OCI-LY3 (cell line): ENCODE measurements around the gene CCL24.

ENCODE experiments used
- H2AFZ ChIP-seq: fragments of 200-600, 300-600 bp; shearing (Covaris generic); 2 replicates; pipeline ENCODE4 v1.6.0; 2014; ENCODE audit warnings: antibody characterized with exemption, low read depth, low read length
- H3K27ac ChIP-seq: fragments of 200-600, 300-600 bp; sonication (generic); 2 replicates; pipeline ENCODE4 v1.5.1; 2014; ENCODE audit warnings: mild to moderate bottlenecking, low read length, moderate library complexity, mixed read lengths
- H3K27me3 ChIP-seq: fragments of 200-600, 300-600 bp; sonication (generic); 2 replicates; pipeline ENCODE4 v1.6.1; 2014; ENCODE audit warnings: low read depth, low read length, mixed read lengths
- H3K36me3 ChIP-seq: fragments of 200-600, 300-600 bp; sonication (generic); replicated peaks from 2 replicates; pipeline ENCODE3; 2014; ENCODE audit warnings: low read depth, low read length, mixed read lengths
- H3K4me1 ChIP-seq: fragments of 300-600, 200-600 bp; sonication (generic); 2 replicates; pipeline ENCODE4 v1.6.1; 2014; ENCODE audit warnings: low read length, mixed read lengths
- H3K4me2 ChIP-seq: fragments of 200-600, 300-600 bp; sonication (generic); 2 replicates; pipeline ENCODE4 v1.6.1; 2014; ENCODE audit warnings: low read length, mixed read lengths
- H3K4me3 ChIP-seq: fragments of 300-600, 200-600 bp; sonication (generic); 2 replicates; pipeline ENCODE4 v1.5.1; 2014; ENCODE audit warnings: antibody characterized with exemption, mild to moderate bottlenecking, low read length, moderate library complexity
- H3K79me2 ChIP-seq: fragments of 300-600, 200-600 bp; shearing (Covaris generic); 2 replicates; pipeline ENCODE4 v1.6.1; 2014; ENCODE audit warnings: mild to moderate bottlenecking, low read length, mixed read lengths
- H3K9ac ChIP-seq: fragments of 300-600, 200-600 bp; shearing (Covaris generic); 2 replicates; pipeline ENCODE4 v1.6.0; 2014; ENCODE audit warnings: mild to moderate bottlenecking, low read length, moderate library complexity
- H3K9me3 ChIP-seq: fragments of 200-600, 300-600 bp; shearing (Covaris generic); 2 replicates; pipeline ENCODE4 v1.6.1; 2014; ENCODE audit warnings: low read length, mixed read lengths; ENCODE audit not compliant: insufficient read depth
- H4K20me1 ChIP-seq: fragments of 200-600, 300-600 bp; sonication (generic); 2 replicates; pipeline ENCODE4 v1.6.1; 2016; ENCODE audit warnings: low read length, mixed read lengths; ENCODE audit not compliant: insufficient read depth
- CTCF ChIP-seq: fragments of 200-600, 300-600 bp; sonication (generic); IDR thresholded peaks from 2 replicates; pipeline ENCODE4 v1.5.1; 2014; ENCODE audit warnings: antibody characterized with exemption, low read length, low read depth
- EZH2phosphoT487 ChIP-seq: fragments of 200-600 bp; shearing (Covaris generic); IDR thresholded peaks from 2 replicates; pipeline ENCODE4 v1.6.1; 2018; ENCODE audit warnings: antibody characterized with exemption, mixed run types, low read depth

Gene CCL24

GRCh38 chr7:75811894-75812678, 1.5 kb downstream of the CCL24 start:
- H2AFZ ChIP-seq = no peak overlapping the region
- no peaks in the 10 kb centered on the region for H3K79me2 ChIP-seq
- H4K20me1 ChIP-seq = no peaks in the 10 kb centered on the region
- H3K4me3 ChIP-seq = no peak overlapping the region
- no peaks in the 10 kb centered on the region for H3K4me1 ChIP-seq
- no peak for TF ChIP-seq EZH2phosphoT487
- no peak for TF ChIP-seq CTCF
- H3K9ac ChIP-seq = no peak overlapping the region
- H3K9me3 ChIP-seq = no peaks in the 10 kb centered on the region
- H3K27ac ChIP-seq = no peak overlapping the region
- H3K36me3 ChIP-seq = no peaks in the 10 kb centered on the region
- peaks cover 6% of the 10 kb centered on the region; the same call in 1 of the 2 replicates for H3K27me3 ChIP-seq
- H3K4me2 ChIP-seq = no peak overlapping the region

GRCh38 chr7:75809396-75809795, 4.2 kb downstream of the CCL24 start:
- no peaks in the 10 kb centered on the region for H4K20me1 ChIP-seq
- H3K36me3 ChIP-seq = no peaks in the 10 kb centered on the region
- H3K27ac ChIP-seq = no peak overlapping the region
- H3K4me3 ChIP-seq = no peak overlapping the region
- H3K9ac ChIP-seq = no peak overlapping the region
- H3K4me2 ChIP-seq = no peak overlapping the region
- no peaks in the 10 kb centered on the region for H3K4me1 ChIP-seq
- H3K79me2 ChIP-seq = no peaks in the 10 kb centered on the region
- TF ChIP-seq EZH2phosphoT487 (no peak), CTCF (no peak)
- H3K9me3 ChIP-seq = peaks cover 7% of the 10 kb centered on the region; the same call in 1 of the 2 replicates
- no peak overlapping the region for H2AFZ ChIP-seq
- no peaks in the 10 kb centered on the region for H3K27me3 ChIP-seq

GRCh38 chr7:75808106-75808505, 5.5 kb downstream of the CCL24 start:
- no peak overlapping the region for H3K9ac ChIP-seq
- no peak for TF ChIP-seq EZH2phosphoT487
- no peak for TF ChIP-seq CTCF
- H2AFZ ChIP-seq = no peak overlapping the region
- no peaks in the 10 kb centered on the region for H3K27me3 ChIP-seq
- H3K36me3 ChIP-seq = no peaks in the 10 kb centered on the region
- no peak overlapping the region for H3K27ac ChIP-seq
- H3K4me1 ChIP-seq = no peaks in the 10 kb centered on the region; the same call in 1 of the 2 replicates
- no peaks in the 10 kb centered on the region for H3K79me2 ChIP-seq
- no peak overlapping the region for H3K4me3 ChIP-seq
- H3K4me2 ChIP-seq = no peak overlapping the region
- H4K20me1 ChIP-seq = no peaks in the 10 kb centered on the region
- H3K9me3 ChIP-seq = peaks cover 7% of the 10 kb centered on the region; the same call in 1 of the 2 replicates

GRCh38 chr7:75807452-75807851, 6.2 kb downstream of the CCL24 start:
- H3K27me3 ChIP-seq = no peaks in the 10 kb centered on the region
- no peaks in the 10 kb centered on the region; the same call in 1 of the 2 replicates for H3K4me1 ChIP-seq
- no peak overlapping the region for H3K4me3 ChIP-seq
- no peak overlapping the region for H3K9ac ChIP-seq
- no peaks in the 10 kb centered on the region for H3K79me2 ChIP-seq
- no peak overlapping the region for H3K27ac ChIP-seq
- no peak overlapping the region for H3K4me2 ChIP-seq
- H3K9me3 ChIP-seq = peaks cover 7% of the 10 kb centered on the region; the same call in 1 of the 2 replicates
- no peak overlapping the region for H2AFZ ChIP-seq
- H3K36me3 ChIP-seq = no peaks in the 10 kb centered on the region
- no peak for TF ChIP-seq EZH2phosphoT487
- no peak for TF ChIP-seq CTCF
- no peaks in the 10 kb centered on the region for H4K20me1 ChIP-seq
